ENCODE measurements around the gene PLOD2. TPM values are rescaled to one million over a fixed set of nuclear protein-coding genes. Genes with fewer than 3 reads are reported as not detected.

PLOD2 gene
- total RNA-seq, 1 experiment from 2014 or later, result 19.3 TPM

- Histone ChIP-seq H3K79me2 (ENCODE audit: insufficient read depth, low read length) (no peaks in the 10 kb centered on the region), H2AK5ac (ENCODE audit: insufficient read length, low read length) (no peak overlapping the region), H3K4me2 (ENCODE audit: insufficient read depth, insufficient read length, low read length) (no peak overlapping the region), H3K23ac (ENCODE audit: insufficient read length, low read depth, low read length) (no peak overlapping the region), H4K91ac (ENCODE audit: insufficient read length, low read depth, low read length) (no peak overlapping the region), H4K20me1 (ENCODE audit: control insufficient read depth, insufficient read depth, insufficient read length) (no peaks in the 10 kb centered on the region), H3K9me3 (ENCODE audit: control insufficient read depth, low read depth, low read length) (no peaks in the 10 kb centered on the region), H3K79me1 (ENCODE audit: insufficient read depth, low read depth, low read length, poor library complexity, severe bottlenecking) (no peaks in the 10 kb centered on the region), H3K27me3 (ENCODE audit: insufficient read depth, low read length) (no peaks in the 10 kb centered on the region), H3T11ph (ENCODE audit: low read length) (no peak overlapping the region), H2BK12ac (ENCODE audit: insufficient read length, low read depth, low read length) (no peak overlapping the region), H3K9ac (ENCODE audit: extremely low read depth, insufficient read length, low read length) (no peak overlapping the region), H4K5ac (ENCODE audit: insufficient read length, low read depth, low read length) (no peak overlapping the region), H3K4ac (ENCODE audit: low read depth, low read length) (no peak overlapping the region), H2BK5ac (ENCODE audit: insufficient read length, low read length) (no peak overlapping the region), H3K14ac (ENCODE audit: insufficient read depth, low read length) (no peak overlapping the region), H3K56ac (ENCODE audit: insufficient read length, low read depth, low read length) (no peak overlapping the region), H2BK20ac (ENCODE audit: low read depth, low read length, poor library complexity, severe bottlenecking) (no peak overlapping the region), H2BK120ac (ENCODE audit: low read depth, low read length, poor library complexity, severe bottlenecking) (no peak overlapping the region), H3K23me2 (ENCODE audit: insufficient read length, low read depth, low read length, poor library complexity, severe bottlenecking) (no peaks in the 10 kb centered on the region), H2AFZ (ENCODE audit: low read length) (no peak overlapping the region), H3K18ac (ENCODE audit: insufficient read length, low read depth, low read length) (no peak overlapping the region), H4K8ac (replicated peaks; ENCODE audit: insufficient read length, low read depth, low read length) (no peak overlapping the region), H3K27ac (ENCODE audit: insufficient read length, low read depth, low read length) (no peak overlapping the region), H3K4me1 (ENCODE audit: insufficient read depth, low read length) (no peaks in the 10 kb centered on the region), H2BK15ac (ENCODE audit: low read depth, low read length) (no peak overlapping the region)
- TF ChIP-seq, protein P1, sequence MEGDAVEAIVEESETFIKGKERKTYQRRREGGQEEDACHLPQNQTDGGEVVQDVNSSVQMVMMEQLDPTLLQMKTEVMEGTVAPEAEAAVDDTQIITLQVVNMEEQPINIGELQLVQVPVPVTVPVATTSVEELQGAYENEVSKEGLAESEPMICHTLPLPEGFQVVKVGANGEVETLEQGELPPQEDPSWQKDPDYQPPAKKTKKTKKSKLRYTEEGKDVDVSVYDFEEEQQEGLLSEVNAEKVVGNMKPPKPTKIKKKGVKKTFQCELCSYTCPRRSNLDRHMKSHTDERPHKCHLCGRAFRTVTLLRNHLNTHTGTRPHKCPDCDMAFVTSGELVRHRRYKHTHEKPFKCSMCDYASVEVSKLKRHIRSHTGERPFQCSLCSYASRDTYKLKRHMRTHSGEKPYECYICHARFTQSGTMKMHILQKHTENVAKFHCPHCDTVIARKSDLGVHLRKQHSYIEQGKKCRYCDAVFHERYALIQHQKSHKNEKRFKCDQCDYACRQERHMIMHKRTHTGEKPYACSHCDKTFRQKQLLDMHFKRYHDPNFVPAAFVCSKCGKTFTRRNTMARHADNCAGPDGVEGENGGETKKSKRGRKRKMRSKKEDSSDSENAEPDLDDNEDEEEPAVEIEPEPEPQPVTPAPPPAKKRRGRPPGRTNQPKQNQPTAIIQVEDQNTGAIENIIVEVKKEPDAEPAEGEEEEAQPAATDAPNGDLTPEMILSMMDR (conservative IDR thresholded peaks at IDR 0.05), result no peak
- DNase-seq, result no peak
- WGBS (ENCODE audit: extremely low coverage, insufficient read length, low lambda C conversion rate), result no CpG with 5 or more reads among the region's 1 CpG
- Mint-ChIP-seq H3K4me1 (no peaks in the 10 kb centered on the region), H3K27ac (no peak overlapping the region), H3K4me3 (no peak overlapping the region), H3K27me3 (ENCODE audit: low read depth) (no peaks in the 10 kb centered on the region), H3K9me3 (no peaks in the 10 kb centered on the region; a peak in 1 of 5 replicates), H3K36me3 (ENCODE audit: insufficient read depth in 1 of 3, low read depth in 3 of 3) (peaks cover 0 to 3% (median 0%) of the 10 kb centered on the region in 3 experiments; a peak in 1 of 7 replicates)
Measured at GRCh38 chr3:146091397-146091796, 69.6 kb downstream of the PLOD2 start.

All from H9 (cell line).